Heart left ventricle (tissue), 16 donors: Measurements from ENCODE around the gene NAPA. TPM values are rescaled to one million over a fixed set of nuclear protein-coding genes. Genes with fewer than 3 reads are reported as not detected.

Source experiments
- ATAC-seq, 4 donors: fragments of 200-7000 bp; cut with Tn5 transposase; one replicate each; pipeline ENCODE4 v1.9.1; 2020 to 2022; ENCODE audit warnings: moderate library complexity in 4 of 4, mild to moderate bottlenecking in 3 of 4, moderate number of reproducible peaks in 1 of 4
- DNase-seq, 5 donors: peaks; one replicate each; pipeline ENCODE4 v3.0.0-alpha.2; 2020
- H3K27ac ChIP-seq, 12 donors: fragments of 200-600 bp; sonication (generic) in 4 of 12; one replicate each; pipeline versions ENCODE4 v1.5.0 to v1.8.0; 2016 to 2022; ENCODE audit warnings: mild to moderate bottlenecking in 2 of 12
- H3K27me3 ChIP-seq, 9 donors: fragments of 200-600 bp; sonication (generic) in 2 of 9; one replicate each; pipeline versions ENCODE4 v1.5.1 to v1.8.0; 2016 to 2022; ENCODE audit warnings: mild to moderate bottlenecking in 3 of 9
- H3K36me3 ChIP-seq, 9 donors: fragments of 200-600 bp; sonication (generic) in 2 of 9; one replicate each; pipeline versions ENCODE4 v1.5.0 to v1.8.0; 2018 to 2022; ENCODE audit warnings: mild to moderate bottlenecking in 2 of 9
- H3K4me1 ChIP-seq, 12 donors: fragments of 200-600 bp; sonication (generic) in 4 of 12; one replicate each; pipeline versions ENCODE4 v1.5.0 to v1.8.0; 2016 to 2022; ENCODE audit warnings: mild to moderate bottlenecking in 3 of 12
- H3K4me3 ChIP-seq, 12 donors: fragments of 200-600 bp; sonication (generic) in 4 of 12; one replicate each; pipeline versions ENCODE4 v1.5.0 to v1.8.0; 2017 to 2022; ENCODE audit warnings: mild to moderate bottlenecking in 9 of 12, moderate library complexity in 4 of 12
- H3K9me3 ChIP-seq, 12 donors: fragments of 200-600 bp; sonication (generic) in 4 of 12; one replicate each; pipeline versions ENCODE4 v1.5.0 to v1.8.0; 2016 to 2022; ENCODE audit warnings: mild to moderate bottlenecking in 1 of 12
- CTCF ChIP-seq, 12 donors: fragments of 200-600 bp; sonication (generic) in 4 of 12; IDR thresholded peaks; one replicate each; pipeline versions ENCODE4 v1.5.0 to v1.8.0; 2018 to 2022; ENCODE audit warnings: antibody characterized with exemption in 12 of 12, mild to moderate bottlenecking in 5 of 12
- POLR2A ChIP-seq, 2 donors: fragments of 450-650 bp; IDR thresholded peaks; one replicate each; pipeline ENCODE4 v1.6.1; 2017; ENCODE audit warnings: antibody characterized with exemption in 2 of 2, mild to moderate bottlenecking in 2 of 2, moderate library complexity in 2 of 2
- WGBS, 4 donors: extraction: QIAGEN DNeasy Blood & Tissue Kit in 2 of 4; methylation state at CpG; one replicate each; pipeline versions ENCODE4 v1.1.5 to v1.1.7; 2013 to 2018; 5-methylcytosine and 5-hydroxymethylcytosine counted together
- intact Hi-C, 10 donors: fragments of 100-400 bp; cut with DNase I; formaldehyde crosslinking; loops; one replicate each; pipeline versions ENCODE4 v1.11.1 to v1.14.2; 2022
- polyA plus RNA-seq, 2 donors: library from polyadenylated mRNA; stranded (reverse); fragments of 200-250 nt; gene quantifications; one replicate each; pipeline ENCODE4 v1.2.3, GENCODE V29; 2013
- total RNA-seq, 9 donors: library from RNA; depleted of rRNA in 2 of 9; stranded (reverse); fragments of >200 nt in 2 of 9; fragmentation: NEBNext Ultra II Directional in 3 of 9; extraction: Animal tissue kit (Norgen Biotek cat#: 25700) in 3 of 9; gene quantifications; one replicate each; pipeline versions ENCODE4 v1.1.0 to v1.2.4, GENCODE V29; 2016 to 2023
- donor health status: ischemic (EF 13 %, LVEDD 7.1; RV severe dilation, severe dysfunction).
- donor health status: healthy with polysubstance abuse.
- donor health status: DM: no; HTN: yes; CAD: no.
- donor health status: DM: no; HTN: no; CAD: no.
- donor health status: ischemic (EF 25% LVEDD 6.9; RV normal size, moderate dysfunction).
- donor health status: ischemic (EF 25% LVEDD 5.7; RV mildly dilated, moderate dysfunction).
- donor health status: healthy.
- donor health status: DM: yes; HTN: yes; CAD: no.
- donor health status: ischemic (EF 35%, LVEDD 5.7; RV mildly dilated, moderate dysfunction).
- donor health status: nonischemic (EF 11% LVEDD 7.7; RV severe dilation, severe dysfunction).
- donor health status: DM: yes; HTN: yes; CAD: no.
- donor health status: PGD.
- donor health status: ischemic (EF 29% LVEDD 5.4; RV normal size, mild dysfunction).
- donor health status: nonischemic (EF 23%, LVEDD 6.1; RV moderate dilation, normal function).

The NAPA gene
- total and polyA plus RNA-seq, 11 donors: 113 to 238 (median 122) TPM

GRCh38 chr19:47448360-47448727, 66.5 kb downstream of the NAPA start:
- Histone ChIP-seq H3K27me3 (peaks cover 36 to 79% (median 67%) of the 10 kb centered on the region in 9 donors), H3K4me3 (no peak overlapping the region), H3K36me3 (no peaks in the 10 kb centered on the region), H3K4me1 (peaks cover 0 to 32% (median 6%) of the 10 kb centered on the region in 12 donors), H3K27ac (no peak overlapping the region), H3K9me3 (no peaks in the 10 kb centered on the region)
- ATAC-seq: no peak
- intact Hi-C loops: no loop called here
- DNase-seq: no peak
- TF ChIP-seq POLR2A (IDR thresholded peaks at IDR 0.05): no peak
- no peak for TF ChIP-seq CTCF (IDR thresholded peaks at IDR 0.05)
- 24 to 28% (median 27%) methylated on average over 9 of the region's 9 CpGs for WGBS, 4 donors

- intact Hi-C loops: no loop called here
- H3K27ac ChIP-seq: no peak overlapping the region
- ATAC-seq (peak in 3 of 4 donors; percentile 30 to 61 (median 56)), DNase-seq (peak in 1 of 5 donors; percentile 63)
- peak overlapping the region in 3 of 12 donors; percentile 10 to 18 (median 15) for H3K4me3 ChIP-seq
- H3K4me1 ChIP-seq: peaks cover 0 to 32% (median 6%) of the 10 kb centered on the region in 12 donors
- no peaks in the 10 kb centered on the region for H3K9me3 ChIP-seq
- WGBS, 4 donors: 4 to 5% (median 4%) methylated on average over 58 to 95 of the region's 95 CpGs
- no peak for TF ChIP-seq POLR2A (IDR thresholded peaks at IDR 0.05)
- TF ChIP-seq CTCF (IDR thresholded peaks at IDR 0.05): no peak
- H3K27me3 ChIP-seq: peaks cover 41 to 83% (median 73%) of the 10 kb centered on the region in 9 donors
- H3K36me3 ChIP-seq: no peaks in the 10 kb centered on the region
Measured at GRCh38 chr19:47447470-47448359, 67.1 kb downstream of the NAPA start.

- ATAC-seq: peak in 2 of 4 donors; percentile 20 to 29
Measured at GRCh38 chr19:47446534-47447469, 68.1 kb downstream of the NAPA start.

More at GRCh38 chr19:47446534-47447469, 68.1 kb downstream of the NAPA start:
- Histone ChIP-seq H3K4me1 (peaks cover 0 to 32% (median 6%) of the 10 kb centered on the region in 12 donors), H3K36me3 (no peaks in the 10 kb centered on the region), H3K27ac (no peak overlapping the region), H3K27me3 (peaks cover 45 to 90% (median 80%) of the 10 kb centered on the region in 9 donors), H3K4me3 (peak overlapping the region in 2 of 12 donors; percentile 15 to 18), H3K9me3 (no peaks in the 10 kb centered on the region)
- WGBS, 4 donors: 14 to 18% (median 17%) methylated on average over 28 of the region's 28 CpGs
- intact Hi-C loops: no loop called here
- peak in 1 of 5 donors; percentile 40 for DNase-seq
- TF ChIP-seq CTCF (IDR thresholded peaks at IDR 0.05): no peak
- no peak for TF ChIP-seq POLR2A (IDR thresholded peaks at IDR 0.05)
